CD4-positive, alpha-beta T cell treated with Interleukin-21 for 1 hour (primary cell): ENCODE data around the gene SLC6A17.

Source experiments
- DNase-seq: peaks from one replicate; pipeline ENCODE4 v3.0.0-alpha.2; 2020

The SLC6A17 gene

GRCh38 chr1:110150330-110151174 is at the start of gene SLC6A17:
SLC6A17 (plus strand) TSS chr1:110150494; CDS start chr1:110166930, 16,436 bp downstream.
- DNase-seq, result no peak

GRCh38 chr1:110102081-110102480 is 48.2 kb upstream of the SLC6A17 start:
- DNase-seq, result no peak

GRCh38 chr1:110106013-110106941 is 44.0 kb upstream of the SLC6A17 start:
- DNase-seq, result peak; percentile 63

GRCh38 chr1:110107867-110108469 is 42.3 kb upstream of the SLC6A17 start:
- DNase-seq, result no peak

GRCh38 chr1:110111081-110111480 is 39.2 kb upstream of the SLC6A17 start:
- DNase-seq, result no peak

- no peak for DNase-seq
Measured at GRCh38 chr1:110112143-110112542, 38.2 kb upstream of the SLC6A17 start, which contains the start of gene UBL4B. UBL4B (plus strand) TSS chr1:110112443; CDS start chr1:110112535, 92 bp downstream.

GRCh38 chr1:110112656-110113055 is 37.6 kb upstream of the SLC6A17 start:
- no peak for DNase-seq

- no peak for DNase-seq
Measured at GRCh38 chr1:110113551-110113950, 36.7 kb upstream of the SLC6A17 start.

GRCh38 chr1:110114173-110114572 is 36.1 kb upstream of the SLC6A17 start:
- no peak for DNase-seq

- no peak for DNase-seq
Measured at GRCh38 chr1:110114784-110115183, 35.5 kb upstream of the SLC6A17 start.

GRCh38 chr1:110118636-110119396 is 31.5 kb upstream of the SLC6A17 start:
- no peak for DNase-seq

GRCh38 chr1:110119843-110120242 is 30.5 kb upstream of the SLC6A17 start:
- no peak for DNase-seq

GRCh38 chr1:110120960-110121561 is 29.2 kb upstream of the SLC6A17 start:
- no peak for DNase-seq

GRCh38 chr1:110123224-110123623 is 27.1 kb upstream of the SLC6A17 start:
- no peak for DNase-seq

- DNase-seq, result no peak
Measured at GRCh38 chr1:110125810-110126209, 24.5 kb upstream of the SLC6A17 start.

- no peak for DNase-seq
Measured at GRCh38 chr1:110130113-110130591, 20.1 kb upstream of the SLC6A17 start.

GRCh38 chr1:110130989-110131388 is 19.3 kb upstream of the SLC6A17 start:
- no peak for DNase-seq

- no peak for DNase-seq
Measured at GRCh38 chr1:110132682-110133081, 17.6 kb upstream of the SLC6A17 start.

- no peak for DNase-seq
Measured at GRCh38 chr1:110133436-110133835, 16.9 kb upstream of the SLC6A17 start.

GRCh38 chr1:110134050-110134595 is 16.2 kb upstream of the SLC6A17 start:
- DNase-seq, result no peak

GRCh38 chr1:110135246-110135645 is 15.0 kb upstream of the SLC6A17 start:
- no peak for DNase-seq
